K562 (cell line): Measurements from ENCODE around the gene VPS16.

Experiments used
- CBX5 ChIP-seq: IDR thresholded peaks from 2 replicates; pipeline ENCODE4 v1.6.1; 2014; ENCODE audit warnings: low read depth, borderline replicate concordance
- EP300 ChIP-seq: IDR thresholded peaks from 2 replicates; pipeline ENCODE4 v1.6.1; 2012; ENCODE audit warnings: low read length, improper control_type of control experiment
- KLF13 ChIP-seq: fragments of 450-650 bp; IDR thresholded peaks from 2 replicates; pipeline ENCODE4 v1.6.1; 2016; ENCODE audit warnings: missing genetic modification characterization, low read depth, mild to moderate bottlenecking, missing compliant biosample characterization, moderate library complexity, borderline replicate concordance
- NR3C1 ChIP-seq: sonication (generic); formaldehyde crosslinking; IDR thresholded peaks from 2 replicates; pipeline ENCODE4 v1.8.1; 2022; ENCODE audit warnings: missing genetic modification reagents
- POLR2AphosphoS5 ChIP-seq: IDR thresholded peaks from 2 replicates; pipeline ENCODE4 v1.6.1; 2011; ENCODE audit warnings: mild to moderate bottlenecking, low read depth, low read length, moderate library complexity; ENCODE audit not compliant: control insufficient read depth, insufficient read depth
- YBX1 ChIP-seq: fragments of 450-650 bp; IDR thresholded peaks from 2 replicates; pipeline ENCODE4 v1.7.1; 2016; ENCODE audit warnings: mild to moderate bottlenecking
- ZNF41 ChIP-seq: fragments of 250-450 bp; sonication (Bioruptor Pico); conservative IDR thresholded peaks from 2 replicates; pipeline ENCODE4 v1.4.0; 2020; ENCODE audit warnings: mild to moderate bottlenecking
- TF ChIP-seq, protein P1 (sequence below), 3 experiments: IDR thresholded peaks in 2 of 3; conservative IDR thresholded peaks in 1 of 3; 2 replicates each; pipeline ENCODE4 v1.5.1; 2011 to 2012; ENCODE audit warnings: low read length in 3 of 3, mild to moderate bottlenecking in 3 of 3, control low read depth in 2 of 3, improper control_type of control experiment in 1 of 3, inconsistent platforms in 1 of 3, low read depth in 1 of 3, mixed read lengths in 1 of 3, moderate library complexity in 1 of 3; ENCODE audit not compliant: insufficient read depth in 2 of 3
- TF ChIP-seq, protein P2 (sequence below), 2 experiments: IDR thresholded peaks; 2 replicates each; pipeline ENCODE4 v1.6.1; 2012; ENCODE audit warnings: improper control_type of control experiment in 2 of 2, low read depth in 2 of 2, low read length in 2 of 2, borderline replicate concordance in 1 of 2
- TF ChIP-seq, protein P3 (sequence below): fragments of 250-450 bp; sonication (Bioruptor Pico); IDR thresholded peaks from 2 replicates; pipeline ENCODE4 v1.9.0; 2021; ENCODE audit warnings: mild to moderate bottlenecking, inconsistent platforms
- TF ChIP-seq, protein P4 (sequence below): sonication (generic); formaldehyde crosslinking; IDR thresholded peaks from 2 replicates; pipeline ENCODE4 v1.8.1; 2023; ENCODE audit warnings: mild to moderate bottlenecking, missing genetic modification reagents

DNA sequence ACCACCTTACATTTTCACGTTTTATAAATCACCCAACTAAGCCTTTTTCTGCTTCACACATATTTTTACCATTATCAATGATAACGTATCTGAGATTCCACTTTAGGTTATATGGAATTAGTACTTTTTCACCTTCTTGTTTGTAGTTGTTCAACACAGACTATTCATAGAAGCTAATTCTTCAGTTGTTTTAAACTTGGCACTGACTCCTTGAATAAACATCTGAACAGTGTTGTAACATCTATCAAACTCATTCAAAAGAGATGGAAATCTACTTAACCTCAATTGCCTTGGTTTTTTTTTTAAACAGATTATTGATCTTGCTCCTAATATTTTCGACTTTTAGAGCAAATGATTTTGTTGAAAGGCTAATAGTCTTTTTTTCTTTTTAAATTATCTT is 67.0 kb downstream of the VPS16 start:
- TF ChIP-seq CBX5, result no peak
- TF ChIP-seq, protein P1, sequence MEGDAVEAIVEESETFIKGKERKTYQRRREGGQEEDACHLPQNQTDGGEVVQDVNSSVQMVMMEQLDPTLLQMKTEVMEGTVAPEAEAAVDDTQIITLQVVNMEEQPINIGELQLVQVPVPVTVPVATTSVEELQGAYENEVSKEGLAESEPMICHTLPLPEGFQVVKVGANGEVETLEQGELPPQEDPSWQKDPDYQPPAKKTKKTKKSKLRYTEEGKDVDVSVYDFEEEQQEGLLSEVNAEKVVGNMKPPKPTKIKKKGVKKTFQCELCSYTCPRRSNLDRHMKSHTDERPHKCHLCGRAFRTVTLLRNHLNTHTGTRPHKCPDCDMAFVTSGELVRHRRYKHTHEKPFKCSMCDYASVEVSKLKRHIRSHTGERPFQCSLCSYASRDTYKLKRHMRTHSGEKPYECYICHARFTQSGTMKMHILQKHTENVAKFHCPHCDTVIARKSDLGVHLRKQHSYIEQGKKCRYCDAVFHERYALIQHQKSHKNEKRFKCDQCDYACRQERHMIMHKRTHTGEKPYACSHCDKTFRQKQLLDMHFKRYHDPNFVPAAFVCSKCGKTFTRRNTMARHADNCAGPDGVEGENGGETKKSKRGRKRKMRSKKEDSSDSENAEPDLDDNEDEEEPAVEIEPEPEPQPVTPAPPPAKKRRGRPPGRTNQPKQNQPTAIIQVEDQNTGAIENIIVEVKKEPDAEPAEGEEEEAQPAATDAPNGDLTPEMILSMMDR (IDR thresholded peaks at IDR 0.05 in 2 of 3, conservative IDR thresholded peaks at IDR 0.05 in 1 of 3; ENCODE audit: insufficient read depth in 2 of 3, low read depth in 1 of 3, low read length in 3 of 3), result no peak
- no peak for TF ChIP-seq POLR2AphosphoS5
- TF ChIP-seq EP300, result no peak
- TF ChIP-seq, protein P2, sequence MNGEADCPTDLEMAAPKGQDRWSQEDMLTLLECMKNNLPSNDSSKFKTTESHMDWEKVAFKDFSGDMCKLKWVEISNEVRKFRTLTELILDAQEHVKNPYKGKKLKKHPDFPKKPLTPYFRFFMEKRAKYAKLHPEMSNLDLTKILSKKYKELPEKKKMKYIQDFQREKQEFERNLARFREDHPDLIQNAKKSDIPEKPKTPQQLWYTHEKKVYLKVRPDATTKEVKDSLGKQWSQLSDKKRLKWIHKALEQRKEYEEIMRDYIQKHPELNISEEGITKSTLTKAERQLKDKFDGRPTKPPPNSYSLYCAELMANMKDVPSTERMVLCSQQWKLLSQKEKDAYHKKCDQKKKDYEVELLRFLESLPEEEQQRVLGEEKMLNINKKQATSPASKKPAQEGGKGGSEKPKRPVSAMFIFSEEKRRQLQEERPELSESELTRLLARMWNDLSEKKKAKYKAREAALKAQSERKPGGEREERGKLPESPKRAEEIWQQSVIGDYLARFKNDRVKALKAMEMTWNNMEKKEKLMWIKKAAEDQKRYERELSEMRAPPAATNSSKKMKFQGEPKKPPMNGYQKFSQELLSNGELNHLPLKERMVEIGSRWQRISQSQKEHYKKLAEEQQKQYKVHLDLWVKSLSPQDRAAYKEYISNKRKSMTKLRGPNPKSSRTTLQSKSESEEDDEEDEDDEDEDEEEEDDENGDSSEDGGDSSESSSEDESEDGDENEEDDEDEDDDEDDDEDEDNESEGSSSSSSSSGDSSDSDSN (IDR thresholded peaks at IDR 0.05; ENCODE audit: borderline replicate concordance in 1 of 2, low read depth in 2 of 2, low read length in 2 of 2), result no peak
- TF ChIP-seq, protein P3, sequence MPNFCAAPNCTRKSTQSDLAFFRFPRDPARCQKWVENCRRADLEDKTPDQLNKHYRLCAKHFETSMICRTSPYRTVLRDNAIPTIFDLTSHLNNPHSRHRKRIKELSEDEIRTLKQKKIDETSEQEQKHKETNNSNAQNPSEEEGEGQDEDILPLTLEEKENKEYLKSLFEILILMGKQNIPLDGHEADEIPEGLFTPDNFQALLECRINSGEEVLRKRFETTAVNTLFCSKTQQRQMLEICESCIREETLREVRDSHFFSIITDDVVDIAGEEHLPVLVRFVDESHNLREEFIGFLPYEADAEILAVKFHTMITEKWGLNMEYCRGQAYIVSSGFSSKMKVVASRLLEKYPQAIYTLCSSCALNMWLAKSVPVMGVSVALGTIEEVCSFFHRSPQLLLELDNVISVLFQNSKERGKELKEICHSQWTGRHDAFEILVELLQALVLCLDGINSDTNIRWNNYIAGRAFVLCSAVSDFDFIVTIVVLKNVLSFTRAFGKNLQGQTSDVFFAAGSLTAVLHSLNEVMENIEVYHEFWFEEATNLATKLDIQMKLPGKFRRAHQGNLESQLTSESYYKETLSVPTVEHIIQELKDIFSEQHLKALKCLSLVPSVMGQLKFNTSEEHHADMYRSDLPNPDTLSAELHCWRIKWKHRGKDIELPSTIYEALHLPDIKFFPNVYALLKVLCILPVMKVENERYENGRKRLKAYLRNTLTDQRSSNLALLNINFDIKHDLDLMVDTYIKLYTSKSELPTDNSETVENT (CRISPR knock-in tag), result no peak
- no peak for TF ChIP-seq YBX1
- TF ChIP-seq, protein P4, sequence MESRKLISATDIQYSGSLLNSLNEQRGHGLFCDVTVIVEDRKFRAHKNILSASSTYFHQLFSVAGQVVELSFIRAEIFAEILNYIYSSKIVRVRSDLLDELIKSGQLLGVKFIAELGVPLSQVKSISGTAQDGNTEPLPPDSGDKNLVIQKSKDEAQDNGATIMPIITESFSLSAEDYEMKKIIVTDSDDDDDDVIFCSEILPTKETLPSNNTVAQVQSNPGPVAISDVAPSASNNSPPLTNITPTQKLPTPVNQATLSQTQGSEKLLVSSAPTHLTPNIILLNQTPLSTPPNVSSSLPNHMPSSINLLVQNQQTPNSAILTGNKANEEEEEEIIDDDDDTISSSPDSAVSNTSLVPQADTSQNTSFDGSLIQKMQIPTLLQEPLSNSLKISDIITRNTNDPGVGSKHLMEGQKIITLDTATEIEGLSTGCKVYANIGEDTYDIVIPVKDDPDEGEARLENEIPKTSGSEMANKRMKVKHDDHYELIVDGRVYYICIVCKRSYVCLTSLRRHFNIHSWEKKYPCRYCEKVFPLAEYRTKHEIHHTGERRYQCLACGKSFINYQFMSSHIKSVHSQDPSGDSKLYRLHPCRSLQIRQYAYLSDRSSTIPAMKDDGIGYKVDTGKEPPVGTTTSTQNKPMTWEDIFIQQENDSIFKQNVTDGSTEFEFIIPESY (CRISPR knock-in tag), result no peak
- TF ChIP-seq KLF13 (tag), result no peak
- no peak for TF ChIP-seq ZNF41 (CRISPR knock-in tag)
- TF ChIP-seq NR3C1, result no peak
